ENCODE results near the gene RAD9A.

- TF ChIP-seq, protein P1, sequence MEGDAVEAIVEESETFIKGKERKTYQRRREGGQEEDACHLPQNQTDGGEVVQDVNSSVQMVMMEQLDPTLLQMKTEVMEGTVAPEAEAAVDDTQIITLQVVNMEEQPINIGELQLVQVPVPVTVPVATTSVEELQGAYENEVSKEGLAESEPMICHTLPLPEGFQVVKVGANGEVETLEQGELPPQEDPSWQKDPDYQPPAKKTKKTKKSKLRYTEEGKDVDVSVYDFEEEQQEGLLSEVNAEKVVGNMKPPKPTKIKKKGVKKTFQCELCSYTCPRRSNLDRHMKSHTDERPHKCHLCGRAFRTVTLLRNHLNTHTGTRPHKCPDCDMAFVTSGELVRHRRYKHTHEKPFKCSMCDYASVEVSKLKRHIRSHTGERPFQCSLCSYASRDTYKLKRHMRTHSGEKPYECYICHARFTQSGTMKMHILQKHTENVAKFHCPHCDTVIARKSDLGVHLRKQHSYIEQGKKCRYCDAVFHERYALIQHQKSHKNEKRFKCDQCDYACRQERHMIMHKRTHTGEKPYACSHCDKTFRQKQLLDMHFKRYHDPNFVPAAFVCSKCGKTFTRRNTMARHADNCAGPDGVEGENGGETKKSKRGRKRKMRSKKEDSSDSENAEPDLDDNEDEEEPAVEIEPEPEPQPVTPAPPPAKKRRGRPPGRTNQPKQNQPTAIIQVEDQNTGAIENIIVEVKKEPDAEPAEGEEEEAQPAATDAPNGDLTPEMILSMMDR (IDR thresholded peaks at IDR 0.05; ENCODE audit: low read length): no peak
- no peak for TF ChIP-seq EZH2 (optimal IDR thresholded peaks at IDR 0.05; ENCODE audit: low read depth, low read length)
Measured at GRCh38 chr11:67353317-67354074, 38.3 kb upstream of the RAD9A start, which contains the start of gene POLD4.
